ENCODE data around the gene YWHAH. TPM values are rescaled to one million over a fixed set of nuclear protein-coding genes. Genes with fewer than 3 reads are reported as not detected.

Gene YWHAH
- total RNA-seq, 2 experiments from 2014 or later: 113 to 145 TPM

- Histone ChIP-seq H3K36me3 (ENCODE audit: insufficient read depth, low read length) (peaks cover 14% of the 10 kb centered on the region), H2AFZ (ENCODE audit: low read length) (peak overlapping the region; percentile 45; the same call in 1 of the 2 replicates), H3K4me1 (ENCODE audit: insufficient read depth, low read length, poor library complexity, severe bottlenecking) (peaks cover 32% of the 10 kb centered on the region), H3K4me2 (ENCODE audit: low read length) (no peak overlapping the region), H3K27ac (ENCODE audit: low read depth, low read length, poor library complexity, severe bottlenecking) (no peak overlapping the region), H3K9me3 (ENCODE audit: low read length) (no peaks in the 10 kb centered on the region), H3K79me2 (ENCODE audit: insufficient read depth, low read depth, low read length) (peaks cover 26% of the 10 kb centered on the region), H3K9me2 (ENCODE audit: insufficient read depth, low read length) (no peaks in the 10 kb centered on the region), H3K4me3 (ENCODE audit: low read depth, low read length, poor library complexity, severe bottlenecking) (no peak overlapping the region), H4K20me1 (ENCODE audit: insufficient read depth, low read length) (peaks cover 12% of the 10 kb centered on the region; the same call in 1 of the 2 replicates)
- no peak for DNase-seq (ENCODE audit: low spot score)
- ChIA-PET POLR2A (interaction anchor here (0.5 to 0.9 kb wide), 2 partner anchors 17 to 61 kb away, joined by 3 to 7 read pairs; no protein-coding TSS in a partner anchor), CTCF (ENCODE audit: unreplicated experiment) (no interaction called here)
- BruUV-seq (replicated peaks): no TSS peak
- TF ChIP-seq CTCF (conservative IDR thresholded peaks at IDR 0.05; ENCODE audit: low read length) (no peak), EZH2phosphoT487 (IDR thresholded peaks at IDR 0.05; ENCODE audit: borderline replicate concordance, low read depth, low read length) (no peak)
- intact Hi-C loops (cut with micrococcal nuclease; ENCODE audit: unreplicated experiment): no loop called here
Observed at GRCh38 chr22:31942091-31942490, 2.2 kb upstream of the YWHAH start.

- Histone ChIP-seq H2AFZ (ENCODE audit: low read length) (peak overlapping the region; percentile 62; the same call in 1 of the 2 replicates), H4K20me1 (ENCODE audit: insufficient read depth, low read length) (peaks cover 21% of the 10 kb centered on the region), H3K36me3 (ENCODE audit: insufficient read depth, low read length) (peaks cover 25% of the 10 kb centered on the region), H3K27ac (ENCODE audit: low read depth, low read length, poor library complexity, severe bottlenecking) (peak overlapping the region; percentile 87), H3K4me1 (ENCODE audit: insufficient read depth, low read length, poor library complexity, severe bottlenecking) (peaks cover 37% of the 10 kb centered on the region), H3K9me2 (ENCODE audit: insufficient read depth, low read length) (no peaks in the 10 kb centered on the region), H3K4me2 (ENCODE audit: low read length) (peak overlapping the region; percentile 68), H3K79me2 (ENCODE audit: insufficient read depth, low read depth, low read length) (peaks cover 39% of the 10 kb centered on the region), H3K4me3 (ENCODE audit: low read depth, low read length, poor library complexity, severe bottlenecking) (peak overlapping the region; percentile 99), H3K9me3 (ENCODE audit: low read length) (no peaks in the 10 kb centered on the region)
- TF ChIP-seq EZH2phosphoT487 (IDR thresholded peaks at IDR 0.05; ENCODE audit: borderline replicate concordance, low read depth, low read length) (no peak), CTCF (conservative IDR thresholded peaks at IDR 0.05; ENCODE audit: low read length) (no peak)
- ChIA-PET CTCF (ENCODE audit: unreplicated experiment) (no interaction called here), POLR2A (interaction anchor here (0.6 kb wide), 1 partner anchor 187 kb away, joined by 3 read pairs; no protein-coding TSS in a partner anchor)
- no peak for DNase-seq (ENCODE audit: low spot score)
- intact Hi-C loops (cut with micrococcal nuclease; ENCODE audit: unreplicated experiment): no loop called here
- TSS peak; percentile 87 for BruUV-seq (replicated peaks)
Observed at GRCh38 chr22:31943206-31943977, 943 bp upstream of the YWHAH start.
